GM06990 (cell line): ENCODE data around the gene IKZF1.

ENCODE experiments used
- DNase-seq: peaks from one replicate; pipeline ENCODE4 v3.0.0-alpha.2; 2011; ENCODE audit not compliant: insufficient read length; ENCODE audit errors: extremely low read depth
- H3K27me3 ChIP-seq: replicated peaks from 2 replicates; pipeline ENCODE4 v1.6.0; 2011; ENCODE audit warnings: low read length; ENCODE audit not compliant: control insufficient read depth, insufficient read depth
- H3K36me3 ChIP-seq: 2 replicates; pipeline ENCODE4 v1.5.1; 2011; ENCODE audit warnings: low read length; ENCODE audit not compliant: control insufficient read depth, insufficient read depth
- H3K4me3 ChIP-seq: replicated peaks from 2 replicates; pipeline ENCODE4 v1.5.1; 2011; ENCODE audit warnings: low read depth, mild to moderate bottlenecking, control low read depth, low read length
- TF ChIP-seq, protein P1 (sequence below): IDR thresholded peaks from 2 replicates; pipeline ENCODE4 v1.5.1; 2011; ENCODE audit warnings: low read length, control low read depth, mild to moderate bottlenecking, inconsistent platforms; ENCODE audit not compliant: insufficient read depth, poor library complexity, severe bottlenecking

IKZF1 gene

GRCh38 chr7:50394315-50394714 lies 89.8 kb downstream of the IKZF1 start:
- DNase-seq = no peak
- TF ChIP-seq, protein P1, sequence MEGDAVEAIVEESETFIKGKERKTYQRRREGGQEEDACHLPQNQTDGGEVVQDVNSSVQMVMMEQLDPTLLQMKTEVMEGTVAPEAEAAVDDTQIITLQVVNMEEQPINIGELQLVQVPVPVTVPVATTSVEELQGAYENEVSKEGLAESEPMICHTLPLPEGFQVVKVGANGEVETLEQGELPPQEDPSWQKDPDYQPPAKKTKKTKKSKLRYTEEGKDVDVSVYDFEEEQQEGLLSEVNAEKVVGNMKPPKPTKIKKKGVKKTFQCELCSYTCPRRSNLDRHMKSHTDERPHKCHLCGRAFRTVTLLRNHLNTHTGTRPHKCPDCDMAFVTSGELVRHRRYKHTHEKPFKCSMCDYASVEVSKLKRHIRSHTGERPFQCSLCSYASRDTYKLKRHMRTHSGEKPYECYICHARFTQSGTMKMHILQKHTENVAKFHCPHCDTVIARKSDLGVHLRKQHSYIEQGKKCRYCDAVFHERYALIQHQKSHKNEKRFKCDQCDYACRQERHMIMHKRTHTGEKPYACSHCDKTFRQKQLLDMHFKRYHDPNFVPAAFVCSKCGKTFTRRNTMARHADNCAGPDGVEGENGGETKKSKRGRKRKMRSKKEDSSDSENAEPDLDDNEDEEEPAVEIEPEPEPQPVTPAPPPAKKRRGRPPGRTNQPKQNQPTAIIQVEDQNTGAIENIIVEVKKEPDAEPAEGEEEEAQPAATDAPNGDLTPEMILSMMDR = no peak
- H3K4me3 ChIP-seq = no peak overlapping the region
- peaks cover 20% of the 10 kb centered on the region for H3K36me3 ChIP-seq
- no peaks in the 10 kb centered on the region for H3K27me3 ChIP-seq

- DNase-seq = no peak
- Histone ChIP-seq H3K27me3 (no peaks in the 10 kb centered on the region), H3K4me3 (no peak overlapping the region), H3K36me3 (peaks cover 35% of the 10 kb centered on the region)
- TF ChIP-seq, protein P1 = no peak
These were observed 92.3 kb downstream of the IKZF1 start for GRCh38 chr7:50396856-50397255.

GRCh38 chr7:50397320-50397970 lies 92.9 kb downstream of the IKZF1 start:
- no peak for DNase-seq
- Histone ChIP-seq H3K27me3 (no peaks in the 10 kb centered on the region), H3K4me3 (no peak overlapping the region), H3K36me3 (peaks cover 33% of the 10 kb centered on the region)
- TF ChIP-seq, protein P1 = no peak

DNA sequence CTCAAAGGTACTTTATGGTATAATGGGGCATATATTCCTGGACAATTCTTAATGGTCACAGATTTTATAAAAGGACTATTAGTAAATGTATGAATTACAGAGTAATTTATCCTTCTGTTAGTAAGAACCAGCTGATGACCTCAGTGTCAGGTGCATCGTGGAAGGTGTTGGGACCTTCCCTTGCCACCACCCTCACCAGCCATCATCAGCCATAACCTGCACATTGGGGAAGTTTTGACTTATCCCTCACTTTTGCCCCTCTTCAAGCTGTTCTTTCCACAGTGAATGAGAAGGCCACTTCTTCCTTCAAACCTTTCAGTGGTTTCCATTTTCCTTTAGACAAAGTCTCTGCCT lies 93.4 kb downstream of the IKZF1 start:
- H3K27me3 ChIP-seq = no peaks in the 10 kb centered on the region
- H3K36me3 ChIP-seq = peaks cover 32% of the 10 kb centered on the region
- no peak for DNase-seq
- H3K4me3 ChIP-seq = no peak overlapping the region
- TF ChIP-seq, protein P1 = no peak

DNA sequence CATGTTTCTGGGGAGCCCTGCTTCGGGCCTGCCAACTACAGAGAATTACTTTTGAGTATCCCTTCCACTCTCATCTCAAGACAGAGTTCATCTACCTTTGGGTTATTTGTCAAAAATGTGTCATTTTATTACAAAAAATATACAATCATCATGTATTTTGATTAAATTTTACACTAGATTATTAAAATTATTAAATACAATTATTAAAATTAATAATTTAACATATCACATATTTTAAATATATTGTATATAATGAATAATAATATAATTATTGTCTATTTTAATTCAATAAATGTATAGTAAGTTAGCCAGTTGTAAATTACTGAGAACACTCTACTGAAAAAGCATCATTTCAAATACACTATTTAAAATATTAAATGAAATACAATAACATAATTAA lies 94.7 kb downstream of the IKZF1 start:
- Histone ChIP-seq H3K27me3 (no peaks in the 10 kb centered on the region), H3K36me3 (peaks cover 27% of the 10 kb centered on the region), H3K4me3 (no peak overlapping the region)
- no peak for DNase-seq
- TF ChIP-seq, protein P1 = no peak

DNA sequence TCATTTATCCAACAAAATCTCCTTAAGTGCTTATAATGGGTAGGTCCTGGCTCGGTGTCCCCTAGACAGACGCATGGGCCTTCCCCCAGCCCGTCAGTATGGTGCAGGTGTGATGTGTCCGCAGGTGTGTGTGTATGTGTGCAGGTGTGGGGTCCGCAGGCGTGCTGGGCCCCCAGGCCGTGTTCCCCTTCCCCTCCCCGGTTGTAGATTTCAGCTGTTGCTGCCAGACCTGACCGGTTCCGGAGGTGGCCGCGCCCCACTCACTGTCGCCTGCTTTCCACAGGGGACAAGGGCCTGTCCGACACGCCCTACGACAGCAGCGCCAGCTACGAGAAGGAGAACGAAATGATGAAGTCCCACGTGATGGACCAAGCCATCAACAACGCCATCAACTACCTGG lies 95.1 kb downstream of the IKZF1 start:
- no peaks in the 10 kb centered on the region for H3K27me3 ChIP-seq

More for the DNA sequence above, 95.1 kb downstream of the IKZF1 start:
- TF ChIP-seq, protein P1 = no peak
- H3K4me3 ChIP-seq = no peak overlapping the region
- no peak for DNase-seq
- H3K36me3 ChIP-seq = peaks cover 28% of the 10 kb centered on the region
